Keratinocyte (primary cell): ENCODE results near the gene MAP1LC3B. TPM values are rescaled to one million over a fixed set of nuclear protein-coding genes. Genes with fewer than 3 reads are reported as not detected.

Experiments
- DNase-seq: peaks from one replicate; pipeline ENCODE4 v3.0.0-alpha.2; 2011; ENCODE audit warnings: low read depth, missing footprints, low spot score
- FAIRE-seq: peaks from 2 replicates; lab custom pipeline; 2011; peaks lifted over from hg19 to GRCh38; lab: Jason Lieb, UNC
- H2AFZ ChIP-seq: 2 replicates; pipeline ENCODE4 v1.6.0; 2012; ENCODE audit warnings: low read length, control low read depth, inconsistent platforms; ENCODE audit not compliant: control insufficient read depth
- H3K27ac ChIP-seq: 2 replicates; pipeline ENCODE4 v1.5.1; 2011; ENCODE audit warnings: low read length; ENCODE audit not compliant: control insufficient read depth, insufficient read depth
- H3K27me3 ChIP-seq: 3 replicates; pipeline ENCODE4 v1.6.0; 2011; ENCODE audit warnings: low read length; ENCODE audit not compliant: control insufficient read depth, insufficient read depth; ENCODE audit errors: extremely low read depth
- H3K36me3 ChIP-seq, 2 experiments: 2 replicates in 1 of 2; 3 replicates in 1 of 2; pipeline ENCODE4 v1.5.1; 2011; ENCODE audit warnings: low read length in 2 of 2, mild to moderate bottlenecking in 1 of 2; ENCODE audit not compliant: control insufficient read depth in 2 of 2, insufficient read depth in 2 of 2; ENCODE audit errors: extremely low read depth in 1 of 2
- H3K4me1 ChIP-seq: 3 replicates; pipeline ENCODE4 v1.5.1; 2011; ENCODE audit warnings: low read length; ENCODE audit not compliant: control insufficient read depth, insufficient read depth; ENCODE audit errors: extremely low read depth
- H3K4me2 ChIP-seq: 3 replicates; pipeline ENCODE4 v1.6.0; 2011; ENCODE audit warnings: low read depth, low read length; ENCODE audit not compliant: control insufficient read depth, insufficient read depth; ENCODE audit errors: extremely low read depth
- H3K4me3 ChIP-seq, 3 experiments: fragments of 200-600 bp in 1 of 3; sonication (generic) in 1 of 3; 2 replicates in 2 of 3; 3 replicates in 1 of 3; pipeline ENCODE4 v1.5.1; 2011 to 2016; ENCODE audit warnings: low read length in 3 of 3, mild to moderate bottlenecking in 3 of 3, control low read depth in 2 of 3, inconsistent platforms in 1 of 3, low read depth in 1 of 3, mixed read lengths in 1 of 3, mixed run types in 1 of 3, moderate library complexity in 1 of 3; ENCODE audit not compliant: control insufficient read depth in 2 of 3, insufficient read depth in 2 of 3; ENCODE audit errors: extremely low read depth in 1 of 3
- H3K79me2 ChIP-seq: 2 replicates; pipeline ENCODE4 v1.6.0; 2012; ENCODE audit warnings: low read length; ENCODE audit not compliant: control insufficient read depth, insufficient read depth
- H3K9ac ChIP-seq: 3 replicates; pipeline ENCODE4 v1.6.0; 2011; ENCODE audit warnings: low read length; ENCODE audit not compliant: control insufficient read depth, insufficient read depth; ENCODE audit errors: extremely low read depth
- H3K9me1 ChIP-seq: 3 replicates; pipeline ENCODE4 v1.6.0; 2011; ENCODE audit warnings: low read length; ENCODE audit not compliant: control insufficient read depth, insufficient read depth; ENCODE audit errors: extremely low read depth
- H3K9me3 ChIP-seq: 2 replicates; pipeline ENCODE4 v1.5.1; 2012; ENCODE audit warnings: low read depth, low read length; ENCODE audit not compliant: control insufficient read depth
- H4K20me1 ChIP-seq: 3 replicates; pipeline ENCODE4 v1.6.0; 2011; ENCODE audit warnings: low read length; ENCODE audit not compliant: control insufficient read depth, insufficient read depth; ENCODE audit errors: extremely low read depth
- CTCF ChIP-seq, 3 experiments: IDR thresholded peaks in 1 of 3; conservative IDR thresholded peaks in 1 of 3; optimal IDR thresholded peaks in 1 of 3; 2 replicates in 2 of 3; 3 replicates in 1 of 3; pipeline versions ENCODE3 to v1.5.1; 2011; ENCODE audit warnings: low read length in 3 of 3, mild to moderate bottlenecking in 3 of 3, moderate library complexity in 2 of 3, control low read depth in 1 of 3, inconsistent platforms in 1 of 3; ENCODE audit not compliant: insufficient read depth in 2 of 3; ENCODE audit errors: extremely low read depth in 1 of 3
- EZH2 ChIP-seq: IDR thresholded peaks from one replicate; pipeline ENCODE4 v1.6.1; 2012; ENCODE audit warnings: inconsistent platforms, mild to moderate bottlenecking, low read length, moderate library complexity
- dilution Hi-C: fragments of 300-500 bp; cut with MboI; formaldehyde crosslinking; loops from one replicate; pipeline ENCODE4 v1.7.0; 2020; ENCODE audit warnings: low sequenced_read_pairs; ENCODE audit not compliant: extremely low pct_ligation_motif_present
- polyA plus RNA-seq, 5 experiments: library from polyadenylated mRNA; depleted of rRNA in 3 of 5; stranded (reverse) in 3 of 5; stranded (forward) in 1 of 5; unstranded in 1 of 5; fragments of >200 nt; gene quantifications; 1 replicate in 1 of 5; 2 replicates in 3 of 5; 3 replicates in 1 of 5; pipeline versions ENCODE4 v1.2.1 to v1.2.3, GENCODE V29; 2011 to 2012; ENCODE audit warnings: missing spikeins in 2 of 5, low read depth in 1 of 5, low replicate concordance in 1 of 5

The MAP1LC3B gene
- polyA plus RNA-seq, 1 donor (not counting 4 experiments of a cell fraction or from before 2014, with no cell fraction given), result 50.3 TPM

DNA sequence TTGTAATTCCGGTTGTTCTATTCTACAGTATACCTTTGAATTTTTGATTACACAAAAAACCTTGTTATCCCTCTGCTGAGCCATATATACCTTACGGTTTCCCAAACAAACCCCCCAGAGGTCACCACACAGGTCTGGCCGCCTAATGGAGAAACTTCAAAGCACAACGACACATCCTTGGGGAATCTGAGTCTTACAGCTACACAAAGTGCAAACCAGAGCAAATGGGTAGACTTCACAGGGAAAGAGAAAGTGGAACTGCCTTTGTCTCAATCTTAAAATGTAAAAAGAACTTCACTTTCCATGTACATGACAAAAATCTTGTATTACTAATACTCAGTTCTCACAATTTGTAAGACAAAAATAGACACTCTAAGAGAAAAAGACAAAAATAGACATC lies 11.3 kb upstream of the MAP1LC3B start:
- FAIRE-seq (no peak), DNase-seq (no peak)
- dilution Hi-C loops, result no loop called here
- Histone ChIP-seq H3K4me3 (peak overlapping the region in 2 of 3 experiments; percentile 7 to 44), H3K79me2 (peaks cover 65% of the 10 kb centered on the region), H3K9me3 (no peaks in the 10 kb centered on the region), H4K20me1 (peaks cover 12% of the 10 kb centered on the region), H3K27me3 (no peaks in the 10 kb centered on the region), H3K27ac (peak overlapping the region; percentile 9), H3K36me3 (peaks cover 0 to 1% of the 10 kb centered on the region in 2 experiments), H2AFZ (no peak overlapping the region), H3K9me1 (peaks cover 2% of the 10 kb centered on the region), H3K4me1 (peaks cover 26% of the 10 kb centered on the region), H3K9ac (peak overlapping the region; percentile 29), H3K4me2 (peak overlapping the region; percentile 84)
- no peak for TF ChIP-seq EZH2
- TF ChIP-seq CTCF (optimal IDR thresholded peaks at IDR 0.05 in 1 of 3, IDR thresholded peaks at IDR 0.05 in 1 of 3, conservative IDR thresholded peaks at IDR 0.05 in 1 of 3; ENCODE audit: extremely low read depth in 1 of 3, insufficient read depth in 2 of 3, low read length in 3 of 3), result no peak

DNA sequence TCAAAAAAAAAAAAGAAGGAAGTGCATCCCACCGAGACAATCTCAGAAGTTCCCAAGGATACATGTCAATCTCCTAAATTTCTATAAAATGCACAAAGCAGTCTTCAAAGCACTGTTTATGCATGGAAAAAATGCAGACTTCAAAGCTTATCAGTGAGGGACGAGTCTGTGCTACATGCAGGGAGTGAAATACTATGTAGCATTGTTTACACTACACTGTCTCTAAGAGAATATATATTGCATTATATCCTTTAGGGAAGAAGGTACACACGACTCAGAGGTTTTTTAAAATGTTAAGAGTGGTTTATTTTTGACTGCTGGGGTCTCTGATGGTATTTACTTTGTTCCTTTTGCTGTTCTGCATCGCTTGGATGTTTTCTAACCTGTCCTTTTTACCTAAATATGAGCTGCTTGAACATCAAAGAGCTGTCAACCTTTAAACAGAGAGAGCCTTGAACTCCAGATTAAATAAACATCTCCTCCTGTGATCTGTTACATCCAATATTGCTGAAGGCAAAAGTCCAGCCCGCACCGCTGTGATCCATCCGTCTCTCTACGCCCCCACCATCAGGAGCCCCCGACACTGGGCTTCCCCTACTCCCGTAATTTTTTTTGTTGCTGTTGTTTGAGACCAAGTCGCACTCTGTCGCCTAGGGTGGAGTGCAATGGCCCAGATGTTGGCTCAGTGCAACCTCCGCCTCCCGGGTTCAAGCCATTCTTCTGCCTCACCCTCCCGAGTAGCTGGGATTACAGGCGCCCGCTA lies 9.9 kb upstream of the MAP1LC3B start:
- dilution Hi-C loops, result no loop called here
- H2AFZ ChIP-seq, result no peak overlapping the region
- H3K4me1 ChIP-seq, result peaks cover 17% of the 10 kb centered on the region

More for the DNA sequence above, 9.9 kb upstream of the MAP1LC3B start:
- FAIRE-seq, result no peak
- no peaks in the 10 kb centered on the region for H3K36me3 ChIP-seq
- peak overlapping the region; percentile 73 for H3K27ac ChIP-seq
- no peak for TF ChIP-seq EZH2
- no peak for TF ChIP-seq CTCF (optimal IDR thresholded peaks at IDR 0.05 in 1 of 3, IDR thresholded peaks at IDR 0.05 in 1 of 3, conservative IDR thresholded peaks at IDR 0.05 in 1 of 3; ENCODE audit: extremely low read depth in 1 of 3, insufficient read depth in 2 of 3, low read length in 3 of 3)
- no peaks in the 10 kb centered on the region for H3K27me3 ChIP-seq
- peak overlapping the region; percentile 75 to 88 (median 84) for H3K4me3 ChIP-seq
- peaks cover 2% of the 10 kb centered on the region for H3K9me1 ChIP-seq
- no peaks in the 10 kb centered on the region for H3K9me3 ChIP-seq
- H4K20me1 ChIP-seq, result peaks cover 12% of the 10 kb centered on the region
- H3K79me2 ChIP-seq, result peaks cover 52% of the 10 kb centered on the region
- H3K4me2 ChIP-seq, result peak overlapping the region; percentile 84
- peak overlapping the region; percentile 84 for H3K9ac ChIP-seq
- no peak for DNase-seq
